ENCODE results near the gene CANX. TPM values are rescaled to one million over a fixed set of nuclear protein-coding genes. Genes with fewer than 3 reads are reported as not detected.

CANX gene
- total and polyA plus RNA-seq, 2 of the 13 experiments (the other 11 are each of a cell fraction or from before 2014, with no cell fraction given) = 477 to 680 TPM

DNA sequence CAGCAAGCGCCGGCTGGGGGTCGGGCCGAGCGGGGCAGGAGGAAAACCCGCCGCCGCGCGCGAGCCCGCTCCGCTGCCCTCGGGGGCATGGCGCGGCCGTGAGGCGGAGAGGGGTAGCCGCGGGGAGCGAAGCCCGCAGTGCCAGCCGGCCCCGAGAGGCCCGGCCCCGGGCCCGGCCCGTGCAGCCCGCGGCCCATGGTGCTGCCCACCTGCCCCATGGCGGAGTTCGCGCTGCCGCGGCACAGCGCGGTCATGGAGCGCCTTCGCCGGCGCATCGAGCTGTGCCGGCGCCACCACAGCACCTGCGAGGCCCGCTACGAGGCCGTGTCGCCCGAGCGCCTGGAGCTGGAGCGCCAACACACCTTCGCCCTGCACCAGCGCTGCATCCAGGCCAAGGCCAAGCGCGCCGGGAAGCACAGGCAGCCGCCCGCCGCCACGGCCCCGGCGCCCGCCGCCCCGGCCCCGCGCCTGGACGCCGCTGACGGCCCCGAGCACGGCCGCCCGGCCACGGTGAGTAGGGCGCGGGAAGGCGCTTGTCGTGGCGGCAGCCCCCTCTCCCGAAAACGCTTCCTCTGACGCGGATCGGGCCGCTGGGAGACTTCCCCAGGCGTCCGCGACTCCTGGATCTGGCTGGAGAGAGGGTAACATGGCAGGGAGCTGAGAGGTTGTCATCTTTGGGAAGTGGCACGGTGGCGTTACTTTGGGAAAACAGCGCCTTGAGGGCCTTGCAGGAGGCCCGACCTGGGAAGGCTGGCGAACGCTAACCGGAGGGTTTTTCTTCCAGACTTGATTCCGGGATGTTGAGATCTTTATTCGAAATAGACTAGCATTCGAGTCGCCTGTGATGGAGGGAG is 34.4 kb downstream of the CANX start (continued):
- TF ChIP-seq, protein P1, sequence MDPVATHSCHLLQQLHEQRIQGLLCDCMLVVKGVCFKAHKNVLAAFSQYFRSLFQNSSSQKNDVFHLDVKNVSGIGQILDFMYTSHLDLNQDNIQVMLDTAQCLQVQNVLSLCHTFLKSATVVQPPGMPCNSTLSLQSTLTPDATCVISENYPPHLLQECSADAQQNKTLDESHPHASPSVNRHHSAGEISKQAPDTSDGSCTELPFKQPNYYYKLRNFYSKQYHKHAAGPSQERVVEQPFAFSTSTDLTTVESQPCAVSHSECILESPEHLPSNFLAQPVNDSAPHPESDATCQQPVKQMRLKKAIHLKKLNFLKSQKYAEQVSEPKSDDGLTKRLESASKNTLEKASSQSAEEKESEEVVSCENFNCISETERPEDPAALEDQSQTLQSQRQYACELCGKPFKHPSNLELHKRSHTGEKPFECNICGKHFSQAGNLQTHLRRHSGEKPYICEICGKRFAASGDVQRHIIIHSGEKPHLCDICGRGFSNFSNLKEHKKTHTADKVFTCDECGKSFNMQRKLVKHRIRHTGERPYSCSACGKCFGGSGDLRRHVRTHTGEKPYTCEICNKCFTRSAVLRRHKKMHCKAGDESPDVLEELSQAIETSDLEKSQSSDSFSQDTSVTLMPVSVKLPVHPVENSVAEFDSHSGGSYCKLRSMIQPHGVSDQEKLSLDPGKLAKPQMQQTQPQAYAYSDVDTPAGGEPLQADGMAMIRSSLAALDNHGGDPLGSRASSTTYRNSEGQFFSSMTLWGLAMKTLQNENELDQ (CRISPR knock-in tag; IDR thresholded peaks at IDR 0.05; ENCODE audit: borderline replicate concordance) = no peak
- TF ChIP-seq FIP1L1 (IDR thresholded peaks at IDR 0.05; ENCODE audit: borderline replicate concordance, insufficient read depth, low read depth, low read length) (no peak), AKAP8 (CRISPR knock-in tag; IDR thresholded peaks at IDR 0.05) (no peak), ZNF274 (CRISPR knock-in tag; IDR thresholded peaks at IDR 0.05) (no peak), ZSCAN20 (CRISPR knock-in tag; IDR thresholded peaks at IDR 0.05; ENCODE audit: borderline replicate concordance) (0 out of 2 replicates have a peak, but pooled peaks have one; percentile 75), HES4 (CRISPR knock-in tag; IDR thresholded peaks at IDR 0.05; ENCODE audit: borderline replicate concordance) (peak; percentile 90; the same call in 1 of the 2 replicates), CAMTA2 (CRISPR knock-in tag; IDR thresholded peaks at IDR 0.05; ENCODE audit: borderline replicate concordance) (no peak), KMT2A (CRISPR knock-in tag; IDR thresholded peaks at IDR 0.05) (peak; percentile 51), RXRA (CRISPR knock-in tag; IDR thresholded peaks at IDR 0.05) (no peak), SMAD1 (CRISPR knock-in tag; IDR thresholded peaks at IDR 0.05; ENCODE audit: borderline replicate concordance, low read depth) (no peak), PPARG (CRISPR knock-in tag; conservative IDR thresholded peaks at IDR 0.05) (no peak), ZNF747 (CRISPR knock-in tag; IDR thresholded peaks at IDR 0.05; ENCODE audit: borderline replicate concordance) (no peak), ZNF451 (CRISPR knock-in tag; IDR thresholded peaks at IDR 0.05) (0 out of 2 replicates have a peak, but pooled peaks have one; percentile 39), ZNF546 (CRISPR knock-in tag; conservative IDR thresholded peaks at IDR 0.05) (0 out of 2 replicates have a peak, but pooled peaks have one; percentile 35), ZNF850 (CRISPR knock-in tag; conservative IDR thresholded peaks at IDR 0.05) (no peak), NAIF1 (CRISPR knock-in tag; IDR thresholded peaks at IDR 0.05; ENCODE audit: borderline replicate concordance) (no peak), ARID2 (CRISPR knock-in tag; IDR thresholded peaks at IDR 0.05; ENCODE audit: borderline replicate concordance) (no peak), ETV6 (CRISPR knock-in tag; conservative IDR thresholded peaks at IDR 0.05) (no peak), RBAK (CRISPR knock-in tag; IDR thresholded peaks at IDR 0.05) (no peak)
- TF ChIP-seq, protein P2, sequence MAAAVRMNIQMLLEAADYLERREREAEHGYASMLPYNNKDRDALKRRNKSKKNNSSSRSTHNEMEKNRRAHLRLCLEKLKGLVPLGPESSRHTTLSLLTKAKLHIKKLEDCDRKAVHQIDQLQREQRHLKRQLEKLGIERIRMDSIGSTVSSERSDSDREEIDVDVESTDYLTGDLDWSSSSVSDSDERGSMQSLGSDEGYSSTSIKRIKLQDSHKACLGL (CRISPR knock-in tag; IDR thresholded peaks at IDR 0.05) = peak; percentile 38; the same call in 1 of the 2 replicates
- TF ChIP-seq, protein P3, sequence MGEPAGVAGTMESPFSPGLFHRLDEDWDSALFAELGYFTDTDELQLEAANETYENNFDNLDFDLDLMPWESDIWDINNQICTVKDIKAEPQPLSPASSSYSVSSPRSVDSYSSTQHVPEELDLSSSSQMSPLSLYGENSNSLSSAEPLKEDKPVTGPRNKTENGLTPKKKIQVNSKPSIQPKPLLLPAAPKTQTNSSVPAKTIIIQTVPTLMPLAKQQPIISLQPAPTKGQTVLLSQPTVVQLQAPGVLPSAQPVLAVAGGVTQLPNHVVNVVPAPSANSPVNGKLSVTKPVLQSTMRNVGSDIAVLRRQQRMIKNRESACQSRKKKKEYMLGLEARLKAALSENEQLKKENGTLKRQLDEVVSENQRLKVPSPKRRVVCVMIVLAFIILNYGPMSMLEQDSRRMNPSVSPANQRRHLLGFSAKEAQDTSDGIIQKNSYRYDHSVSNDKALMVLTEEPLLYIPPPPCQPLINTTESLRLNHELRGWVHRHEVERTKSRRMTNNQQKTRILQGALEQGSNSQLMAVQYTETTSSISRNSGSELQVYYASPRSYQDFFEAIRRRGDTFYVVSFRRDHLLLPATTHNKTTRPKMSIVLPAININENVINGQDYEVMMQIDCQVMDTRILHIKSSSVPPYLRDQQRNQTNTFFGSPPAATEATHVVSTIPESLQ (CRISPR knock-in tag; conservative IDR thresholded peaks at IDR 0.05) = no peak
- TF ChIP-seq, protein P4, sequence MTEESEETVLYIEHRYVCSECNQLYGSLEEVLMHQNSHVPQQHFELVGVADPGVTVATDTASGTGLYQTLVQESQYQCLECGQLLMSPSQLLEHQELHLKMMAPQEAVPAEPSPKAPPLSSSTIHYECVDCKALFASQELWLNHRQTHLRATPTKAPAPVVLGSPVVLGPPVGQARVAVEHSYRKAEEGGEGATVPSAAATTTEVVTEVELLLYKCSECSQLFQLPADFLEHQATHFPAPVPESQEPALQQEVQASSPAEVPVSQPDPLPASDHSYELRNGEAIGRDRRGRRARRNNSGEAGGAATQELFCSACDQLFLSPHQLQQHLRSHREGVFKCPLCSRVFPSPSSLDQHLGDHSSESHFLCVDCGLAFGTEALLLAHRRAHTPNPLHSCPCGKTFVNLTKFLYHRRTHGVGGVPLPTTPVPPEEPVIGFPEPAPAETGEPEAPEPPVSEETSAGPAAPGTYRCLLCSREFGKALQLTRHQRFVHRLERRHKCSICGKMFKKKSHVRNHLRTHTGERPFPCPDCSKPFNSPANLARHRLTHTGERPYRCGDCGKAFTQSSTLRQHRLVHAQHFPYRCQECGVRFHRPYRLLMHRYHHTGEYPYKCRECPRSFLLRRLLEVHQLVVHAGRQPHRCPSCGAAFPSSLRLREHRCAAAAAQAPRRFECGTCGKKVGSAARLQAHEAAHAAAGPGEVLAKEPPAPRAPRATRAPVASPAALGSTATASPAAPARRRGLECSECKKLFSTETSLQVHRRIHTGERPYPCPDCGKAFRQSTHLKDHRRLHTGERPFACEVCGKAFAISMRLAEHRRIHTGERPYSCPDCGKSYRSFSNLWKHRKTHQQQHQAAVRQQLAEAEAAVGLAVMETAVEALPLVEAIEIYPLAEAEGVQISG (CRISPR knock-in tag; IDR thresholded peaks at IDR 0.05) = no peak

All from HepG2 (cell line).